ENCODE measurements around the gene LRRC10B.
"Not testable (repeated sequence)": the region's sequence is repeated elsewhere in the genome, so short reads cannot be mapped to it uniquely, and the experiment has no call there.

LRRC10B gene

DNA sequence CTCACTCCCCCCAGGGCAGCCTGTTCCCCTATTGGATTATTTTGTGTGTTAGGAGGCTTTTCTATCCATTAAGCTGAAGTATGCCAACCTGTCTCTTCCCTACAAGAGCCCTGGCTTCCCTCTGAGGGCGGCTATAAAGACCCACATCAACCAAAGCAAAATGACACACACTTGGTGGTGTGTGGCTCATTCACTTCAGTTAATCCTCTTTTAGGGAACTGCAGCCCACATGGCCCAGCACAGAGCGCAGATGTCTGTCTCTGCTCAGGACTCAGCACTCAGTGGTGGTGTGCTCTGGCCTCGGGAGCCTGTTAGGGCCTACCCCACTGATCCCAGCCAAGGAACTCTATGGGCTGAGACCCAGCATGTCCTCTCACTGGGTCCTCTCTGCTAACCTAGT is 32.2 kb upstream of the LRRC10B start:
- Histone ChIP-seq H3K4me1 (ENCODE audit: insufficient read depth, poor library complexity, severe bottlenecking) (no peaks in the 10 kb centered on the region), H3K4me3 (ENCODE audit: severe bottlenecking) (no peak overlapping the region), H3K27me3 (ENCODE audit: insufficient read depth, poor library complexity, severe bottlenecking) (no peaks in the 10 kb centered on the region), H3K27ac (ENCODE audit: poor library complexity, severe bottlenecking) (no peak overlapping the region), H3K36me3 (ENCODE audit: low read depth) (no peaks in the 10 kb centered on the region), H3K9me3 (ENCODE audit: severe bottlenecking) (no peaks in the 10 kb centered on the region)
- ATAC-seq (ENCODE audit: low read depth) (no peak), DNase-seq (ENCODE audit: low spot score) (no peak)
- TF ChIP-seq, protein P1, sequence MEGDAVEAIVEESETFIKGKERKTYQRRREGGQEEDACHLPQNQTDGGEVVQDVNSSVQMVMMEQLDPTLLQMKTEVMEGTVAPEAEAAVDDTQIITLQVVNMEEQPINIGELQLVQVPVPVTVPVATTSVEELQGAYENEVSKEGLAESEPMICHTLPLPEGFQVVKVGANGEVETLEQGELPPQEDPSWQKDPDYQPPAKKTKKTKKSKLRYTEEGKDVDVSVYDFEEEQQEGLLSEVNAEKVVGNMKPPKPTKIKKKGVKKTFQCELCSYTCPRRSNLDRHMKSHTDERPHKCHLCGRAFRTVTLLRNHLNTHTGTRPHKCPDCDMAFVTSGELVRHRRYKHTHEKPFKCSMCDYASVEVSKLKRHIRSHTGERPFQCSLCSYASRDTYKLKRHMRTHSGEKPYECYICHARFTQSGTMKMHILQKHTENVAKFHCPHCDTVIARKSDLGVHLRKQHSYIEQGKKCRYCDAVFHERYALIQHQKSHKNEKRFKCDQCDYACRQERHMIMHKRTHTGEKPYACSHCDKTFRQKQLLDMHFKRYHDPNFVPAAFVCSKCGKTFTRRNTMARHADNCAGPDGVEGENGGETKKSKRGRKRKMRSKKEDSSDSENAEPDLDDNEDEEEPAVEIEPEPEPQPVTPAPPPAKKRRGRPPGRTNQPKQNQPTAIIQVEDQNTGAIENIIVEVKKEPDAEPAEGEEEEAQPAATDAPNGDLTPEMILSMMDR (IDR thresholded peaks at IDR 0.05; ENCODE audit: poor library complexity, severe bottlenecking) = no peak

DNA sequence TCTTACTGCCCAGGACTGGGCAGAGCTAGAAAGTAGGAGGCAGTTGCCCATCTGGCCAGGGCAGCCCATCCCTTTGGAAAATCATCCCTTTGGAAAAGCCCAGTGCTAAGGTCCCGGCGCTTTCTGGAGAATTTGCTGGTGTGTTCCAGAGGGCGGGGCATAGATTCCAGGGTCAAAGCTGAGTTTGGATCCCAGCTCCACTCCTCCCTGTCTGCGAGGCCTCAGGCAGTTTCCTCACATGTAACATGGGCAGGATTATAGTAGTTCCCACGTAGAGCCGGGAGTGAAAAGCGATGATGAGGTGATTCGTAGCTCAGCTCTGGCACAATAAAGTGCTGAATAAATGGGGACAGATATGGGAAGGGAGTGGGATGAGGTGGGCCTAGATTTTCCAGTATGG is 31.4 kb upstream of the LRRC10B start:
- H3K9me3 ChIP-seq (ENCODE audit: severe bottlenecking) = no peaks in the 10 kb centered on the region
- TF ChIP-seq, protein P1 (IDR thresholded peaks at IDR 0.05; ENCODE audit: poor library complexity, severe bottlenecking) = no peak
- ATAC-seq (ENCODE audit: low read depth) (no peak), DNase-seq (ENCODE audit: low spot score) (no peak)
- no peak overlapping the region for H3K27ac ChIP-seq (ENCODE audit: poor library complexity, severe bottlenecking)
- H3K36me3 ChIP-seq (ENCODE audit: low read depth) = no peaks in the 10 kb centered on the region
- no peak overlapping the region for H3K4me3 ChIP-seq (ENCODE audit: severe bottlenecking)
- H3K27me3 ChIP-seq (ENCODE audit: insufficient read depth, poor library complexity, severe bottlenecking) = no peaks in the 10 kb centered on the region
- no peaks in the 10 kb centered on the region for H3K4me1 ChIP-seq (ENCODE audit: insufficient read depth, poor library complexity, severe bottlenecking)

DNA sequence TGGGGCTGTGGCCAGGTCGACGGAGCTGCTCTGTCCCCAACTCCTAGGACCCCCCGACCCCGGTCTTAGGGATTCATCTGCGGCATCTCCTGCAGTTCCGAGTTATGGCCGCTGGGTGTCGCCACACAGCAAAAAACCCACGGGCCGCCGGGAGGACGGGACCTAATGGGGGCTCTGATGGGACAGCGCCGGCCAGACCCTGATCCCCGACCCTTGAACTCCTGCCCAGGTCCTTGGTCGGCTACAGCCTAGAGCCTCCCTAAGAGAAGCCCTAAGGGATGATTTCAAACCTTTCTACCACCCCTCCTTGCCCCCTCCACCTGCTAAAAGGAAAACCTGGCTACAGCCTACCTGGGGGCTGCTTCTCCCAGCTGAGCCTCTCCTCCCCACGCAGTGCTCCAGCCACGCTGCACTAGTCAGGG is 30.8 kb upstream of the LRRC10B start:
- Histone ChIP-seq H3K9me3 (ENCODE audit: severe bottlenecking) (no peaks in the 10 kb centered on the region), H3K4me1 (ENCODE audit: insufficient read depth, poor library complexity, severe bottlenecking) (no peaks in the 10 kb centered on the region), H3K27me3 (ENCODE audit: insufficient read depth, poor library complexity, severe bottlenecking) (no peaks in the 10 kb centered on the region), H3K36me3 (ENCODE audit: low read depth) (no peaks in the 10 kb centered on the region), H3K27ac (ENCODE audit: poor library complexity, severe bottlenecking) (no peak overlapping the region), H3K4me3 (ENCODE audit: severe bottlenecking) (no peak overlapping the region)
- ATAC-seq (ENCODE audit: low read depth) = no peak; the same call in 2 of the 3 replicates
- DNase-seq (ENCODE audit: low spot score) = no peak
- TF ChIP-seq, protein P1 (IDR thresholded peaks at IDR 0.05; ENCODE audit: poor library complexity, severe bottlenecking) = peak; percentile 90

DNA sequence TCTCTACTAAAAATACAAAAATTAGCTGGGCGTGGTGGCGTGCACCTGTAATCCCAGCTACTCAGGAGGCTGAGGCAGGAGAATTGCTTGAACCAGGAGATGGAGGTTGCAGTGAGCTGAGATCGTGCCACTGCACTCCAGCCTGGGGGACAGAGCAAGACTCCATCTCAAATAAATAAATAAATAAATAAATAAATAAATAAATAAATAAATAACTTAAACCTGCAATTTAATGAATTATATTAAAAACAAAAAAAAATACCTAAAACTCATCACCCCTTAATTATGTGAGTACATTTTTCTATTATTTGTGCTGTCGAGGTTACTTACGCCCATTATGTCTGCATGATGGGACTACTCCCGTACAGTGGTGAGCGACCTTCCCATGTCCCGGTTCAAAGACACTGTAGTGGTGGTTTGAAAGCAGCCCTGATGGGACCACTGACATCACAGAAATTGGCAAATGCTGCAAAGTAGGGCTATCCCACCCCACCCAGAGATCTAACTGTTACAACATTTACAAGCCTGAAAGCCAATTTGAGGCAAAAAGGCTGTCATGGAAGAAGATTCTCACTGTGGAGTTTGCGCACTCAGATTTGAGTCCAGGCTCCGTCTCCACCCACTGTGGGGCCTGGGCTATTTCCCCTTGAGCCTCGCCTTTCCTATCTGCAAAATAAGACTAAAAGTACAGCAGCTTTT is 29.0 kb upstream of the LRRC10B start:
- H3K4me1 ChIP-seq (ENCODE audit: insufficient read depth, poor library complexity, severe bottlenecking); H3K27ac ChIP-seq (ENCODE audit: poor library complexity, severe bottlenecking); H3K9me3 ChIP-seq (ENCODE audit: severe bottlenecking): not testable (repeated sequence)

DNA sequence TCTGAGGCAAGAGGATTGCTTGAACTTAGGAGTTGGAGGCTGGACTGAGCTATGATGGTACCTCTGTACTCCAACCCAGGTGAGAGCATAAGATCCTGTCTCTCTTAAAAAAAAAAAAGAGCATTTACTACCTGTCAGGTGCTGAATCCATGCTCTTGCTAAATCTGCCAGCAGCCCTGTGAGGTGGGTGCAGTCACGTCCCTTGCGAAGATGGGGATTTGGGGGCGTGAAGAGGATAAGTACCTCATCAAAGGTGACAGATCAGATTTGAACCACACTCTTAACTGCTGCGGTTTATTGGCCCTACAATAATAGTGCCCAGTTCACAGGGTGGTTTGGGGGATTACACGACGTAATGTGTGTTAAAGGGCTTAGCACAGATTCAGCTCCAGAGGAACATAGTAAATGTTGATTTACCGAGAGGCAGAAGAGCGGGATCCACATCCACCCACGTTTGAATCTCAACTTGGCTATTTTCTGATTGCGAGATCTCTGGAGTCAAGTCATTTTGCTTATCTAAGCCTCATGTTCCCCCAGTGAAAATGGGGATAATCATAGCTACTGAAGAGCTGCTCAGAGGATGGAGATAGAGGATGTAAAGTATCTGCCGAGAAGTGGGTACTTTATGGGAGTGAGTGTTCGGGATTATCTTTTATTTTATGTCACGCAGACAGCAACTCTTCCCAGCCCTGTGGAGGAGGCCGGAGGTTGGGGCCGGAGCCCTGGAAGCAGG is 28.1 kb upstream of the LRRC10B start:
- H3K9me3 ChIP-seq (ENCODE audit: severe bottlenecking) = no peaks in the 10 kb centered on the region
- H3K4me1 ChIP-seq (ENCODE audit: insufficient read depth, poor library complexity, severe bottlenecking) = no peaks in the 10 kb centered on the region
- no peaks in the 10 kb centered on the region for H3K36me3 ChIP-seq (ENCODE audit: low read depth)
- DNase-seq (ENCODE audit: low spot score) (no peak), ATAC-seq (ENCODE audit: low read depth) (no peak)
- no peak overlapping the region for H3K27ac ChIP-seq (ENCODE audit: poor library complexity, severe bottlenecking)
- H3K4me3 ChIP-seq (ENCODE audit: severe bottlenecking) = no peak overlapping the region
- TF ChIP-seq, protein P1 (IDR thresholded peaks at IDR 0.05; ENCODE audit: poor library complexity, severe bottlenecking) = no peak
- H3K27me3 ChIP-seq (ENCODE audit: insufficient read depth, poor library complexity, severe bottlenecking) = no peaks in the 10 kb centered on the region

More for the DNA sequence above, 29.0 kb upstream of the LRRC10B start:
- H3K27me3 ChIP-seq (ENCODE audit: insufficient read depth, poor library complexity, severe bottlenecking); H3K36me3 ChIP-seq (ENCODE audit: low read depth); ATAC-seq (ENCODE audit: low read depth); H3K4me3 ChIP-seq (ENCODE audit: severe bottlenecking); DNase-seq (ENCODE audit: low spot score): not testable (repeated sequence)
